CD14-positive monocyte (primary cell): ENCODE data around the gene CDC42EP4. TPM values are rescaled to one million over a fixed set of nuclear protein-coding genes. Genes with fewer than 3 reads are reported as not detected.

Experiments
- DNase-seq, 3 donors: peaks; one replicate each; pipeline ENCODE4 v3.0.0-alpha.2; 2011 to 2022
- H2AFZ ChIP-seq: 2 replicates; pipeline ENCODE4 v1.6.0; 2012; ENCODE audit warnings: mild to moderate bottlenecking, low read depth, low read length, inconsistent platforms; ENCODE audit not compliant: insufficient read depth, poor library complexity, severe bottlenecking
- H3K27ac ChIP-seq, 2 donors: 1 replicate in 1 of 2; 2 replicates in 1 of 2; pipeline ENCODE4 v1.5.1; 2012 to 2013; ENCODE audit warnings: low read length in 2 of 2, control low read depth in 1 of 2, inconsistent platforms in 1 of 2, low read depth in 1 of 2, mild to moderate bottlenecking in 1 of 2
- H3K27me3 ChIP-seq, 2 donors: one replicate each; pipeline versions ENCODE4 v1.6.0 to v1.6.1; 2011 to 2013; ENCODE audit warnings: low read length in 2 of 2; ENCODE audit not compliant: control insufficient read depth in 2 of 2, insufficient read depth in 2 of 2
- H3K36me3 ChIP-seq, 2 donors: replicated peaks in 1 of 2; 1 replicate in 1 of 2; 2 replicates in 1 of 2; pipeline versions ENCODE4 v1.5.1 to v1.6.1; 2012 to 2013; ENCODE audit warnings: low read length in 2 of 2, control low read depth in 1 of 2, inconsistent platforms in 1 of 2, mild to moderate bottlenecking in 1 of 2; ENCODE audit not compliant: insufficient read depth in 2 of 2, control insufficient read depth in 1 of 2
- H3K4me1 ChIP-seq, 2 donors: 1 replicate in 1 of 2; 2 replicates in 1 of 2; pipeline versions ENCODE4 v1.5.1 to v1.6.1; 2012 to 2013; ENCODE audit warnings: low read length in 2 of 2, control low read depth in 1 of 2, inconsistent platforms in 1 of 2, mild to moderate bottlenecking in 1 of 2, moderate library complexity in 1 of 2; ENCODE audit not compliant: insufficient read depth in 2 of 2, control insufficient read depth in 1 of 2
- H3K4me2 ChIP-seq: replicated peaks from 2 replicates; pipeline ENCODE3; 2012; ENCODE audit warnings: low read length, moderate library complexity, mild to moderate bottlenecking; ENCODE audit not compliant: poor library complexity, severe bottlenecking; ENCODE audit errors: extremely low read depth
- H3K4me3 ChIP-seq, 3 experiments: fragments of 200-600 bp in 1 of 3; sonication (generic) in 1 of 3; replicated peaks in 1 of 3; 1 replicate in 2 of 3; 2 replicates in 1 of 3; pipeline ENCODE4 v1.5.1; 2011 to 2013; ENCODE audit warnings: low read length in 3 of 3, mild to moderate bottlenecking in 3 of 3, control low read depth in 2 of 3, low read depth in 2 of 3, inconsistent platforms in 1 of 3, moderate library complexity in 1 of 3
- H3K79me2 ChIP-seq: 2 replicates; pipeline ENCODE4 v1.6.0; 2012; ENCODE audit warnings: mild to moderate bottlenecking, control low read depth, inconsistent platforms, low read length, moderate library complexity; ENCODE audit not compliant: insufficient read depth
- H3K9ac ChIP-seq: 2 replicates; pipeline ENCODE4 v1.6.0; 2017; ENCODE audit warnings: low read length, mild to moderate bottlenecking; ENCODE audit not compliant: insufficient read depth, poor library complexity, severe bottlenecking
- H3K9me3 ChIP-seq, 2 donors: replicated peaks in 1 of 2; 1 replicate in 1 of 2; 2 replicates in 1 of 2; pipeline versions ENCODE4 v1.5.1 to v1.6.1; 2012 to 2013; ENCODE audit warnings: low read length in 2 of 2, control low read depth in 1 of 2; ENCODE audit not compliant: control insufficient read depth in 1 of 2, insufficient read depth in 1 of 2
- H4K20me1 ChIP-seq: 2 replicates; pipeline ENCODE4 v1.6.0; 2012; ENCODE audit warnings: mild to moderate bottlenecking, low read length, control low read depth, moderate library complexity; ENCODE audit not compliant: insufficient read depth
- H3K27ac Mint-ChIP-seq, 7 donors: one replicate each; pipeline ENCODE4 v1.8.0; 2020; ENCODE audit warnings: mild to moderate bottlenecking in 7 of 7, mixed read lengths in 7 of 7, moderate library complexity in 6 of 7, inconsistent platforms in 2 of 7
- H3K27me3 Mint-ChIP-seq, 3 donors: one replicate each; pipeline ENCODE4 v1.8.0; 2021 to 2022; ENCODE audit warnings: low read depth in 3 of 3, mild to moderate bottlenecking in 3 of 3, mixed read lengths in 3 of 3, moderate library complexity in 3 of 3, inconsistent platforms in 1 of 3
- H3K36me3 Mint-ChIP-seq, 2 donors: one replicate each; pipeline ENCODE4 v1.8.0; 2020; ENCODE audit warnings: mixed read lengths in 2 of 2, inconsistent platforms in 1 of 2, mild to moderate bottlenecking in 1 of 2
- H3K4me1 Mint-ChIP-seq: one replicate; pipeline ENCODE4 v1.8.0; 2020; ENCODE audit warnings: mild to moderate bottlenecking, mixed read lengths
- H3K4me3 Mint-ChIP-seq, 2 donors: one replicate each; pipeline ENCODE4 v1.8.0; 2020; ENCODE audit warnings: mild to moderate bottlenecking in 2 of 2, mixed read lengths in 2 of 2, moderate library complexity in 1 of 2
- H3K9me3 Mint-ChIP-seq, 7 donors: one replicate each; pipeline ENCODE4 v1.8.0; 2020 to 2022; ENCODE audit warnings: mixed read lengths in 7 of 7, mild to moderate bottlenecking in 6 of 7, moderate library complexity in 6 of 7, inconsistent platforms in 2 of 7
- WGBS: methylation state at CpG from one replicate; pipeline ENCODE4 v1.1.5; 2013; ENCODE audit warnings: missing lambda C conversion rate; ENCODE audit not compliant: insufficient coverage; 5-methylcytosine and 5-hydroxymethylcytosine counted together
- intact Hi-C, 2 donors: fragments of 100-400 bp; cut with micrococcal nuclease; formaldehyde crosslinking; loops; one replicate each; pipeline versions ENCODE4 v1.15.0 to v1.15.1; 2023
- polyA plus RNA-seq, 3 donors: library from polyadenylated mRNA; depleted of rRNA in 1 of 3; unstranded in 2 of 3; stranded (reverse) in 1 of 3; fragments of 300-500 nt in 2 of 3; fragments of >200 nt in 1 of 3; fragmentation: Illumina TruSeq in 2 of 3; gene quantifications; 1 replicate in 2 of 3; 2 replicates in 1 of 3; pipeline ENCODE4 v1.2.3, GENCODE V29; 2012 to 2021
- TF ChIP-seq, protein P1 (sequence below): fragments of 200-600 bp; IDR thresholded peaks from one replicate; pipeline ENCODE4 v1.8.0; 2022; ENCODE audit warnings: antibody characterized with exemption, mild to moderate bottlenecking

The CDC42EP4 gene
- polyA plus RNA-seq, 3 donors, result 6.4 to 12.7 (median 6.6) TPM

GRCh38 chr17:73262676-73263642 lies 48.8 kb downstream of the CDC42EP4 start:
- H3K27ac Mint-ChIP-seq, result peak overlapping the region in 3 of 7 donors; percentile 35 to 81 (median 71)
- Histone ChIP-seq H3K79me2 (no peaks in the 10 kb centered on the region), H3K36me3 (no peaks in the 10 kb centered on the region), H4K20me1 (no peaks in the 10 kb centered on the region), H3K4me1 (no peaks in the 10 kb centered on the region), H3K27me3 (no peaks in the 10 kb centered on the region), H3K9ac (no peak overlapping the region), H2AFZ (no peak overlapping the region), H3K4me3 (no peak overlapping the region), H3K4me2 (no peak overlapping the region), H3K27ac (no peak overlapping the region), H3K9me3 (no peaks in the 10 kb centered on the region)
- no peak overlapping the region for H3K4me3 Mint-ChIP-seq
- intact Hi-C loops, result no loop called here
- H3K9me3 Mint-ChIP-seq, result peaks cover 0 to 3% (median 0%) of the 10 kb centered on the region in 7 donors
- no peaks in the 10 kb centered on the region for H3K4me1 Mint-ChIP-seq
- peaks cover 0 to 14% (median 6%) of the 10 kb centered on the region in 3 donors for H3K27me3 Mint-ChIP-seq
- DNase-seq, result no peak
- TF ChIP-seq, protein P1, sequence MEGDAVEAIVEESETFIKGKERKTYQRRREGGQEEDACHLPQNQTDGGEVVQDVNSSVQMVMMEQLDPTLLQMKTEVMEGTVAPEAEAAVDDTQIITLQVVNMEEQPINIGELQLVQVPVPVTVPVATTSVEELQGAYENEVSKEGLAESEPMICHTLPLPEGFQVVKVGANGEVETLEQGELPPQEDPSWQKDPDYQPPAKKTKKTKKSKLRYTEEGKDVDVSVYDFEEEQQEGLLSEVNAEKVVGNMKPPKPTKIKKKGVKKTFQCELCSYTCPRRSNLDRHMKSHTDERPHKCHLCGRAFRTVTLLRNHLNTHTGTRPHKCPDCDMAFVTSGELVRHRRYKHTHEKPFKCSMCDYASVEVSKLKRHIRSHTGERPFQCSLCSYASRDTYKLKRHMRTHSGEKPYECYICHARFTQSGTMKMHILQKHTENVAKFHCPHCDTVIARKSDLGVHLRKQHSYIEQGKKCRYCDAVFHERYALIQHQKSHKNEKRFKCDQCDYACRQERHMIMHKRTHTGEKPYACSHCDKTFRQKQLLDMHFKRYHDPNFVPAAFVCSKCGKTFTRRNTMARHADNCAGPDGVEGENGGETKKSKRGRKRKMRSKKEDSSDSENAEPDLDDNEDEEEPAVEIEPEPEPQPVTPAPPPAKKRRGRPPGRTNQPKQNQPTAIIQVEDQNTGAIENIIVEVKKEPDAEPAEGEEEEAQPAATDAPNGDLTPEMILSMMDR, result no peak
- H3K36me3 Mint-ChIP-seq, result no peaks in the 10 kb centered on the region
- 94% methylated on average over 5 of the region's 12 CpGs for WGBS

- H3K36me3 Mint-ChIP-seq, result no peaks in the 10 kb centered on the region
- TF ChIP-seq, protein P1, result no peak
- H3K4me1 ChIP-seq, result no peaks in the 10 kb centered on the region
- no peak overlapping the region for H3K4me3 ChIP-seq
- H3K9me3 ChIP-seq, result no peaks in the 10 kb centered on the region
- no peak for DNase-seq
- no peak overlapping the region for H3K4me2 ChIP-seq
- H3K36me3 ChIP-seq, result no peaks in the 10 kb centered on the region
- H3K27me3 Mint-ChIP-seq, result peaks cover 2 to 15% (median 6%) of the 10 kb centered on the region in 3 donors
- peak overlapping the region in 1 of 7 donors; percentile 35 for H3K27ac Mint-ChIP-seq
- H4K20me1 ChIP-seq, result no peaks in the 10 kb centered on the region
- H3K27me3 ChIP-seq, result no peaks in the 10 kb centered on the region
- H3K4me1 Mint-ChIP-seq, result no peaks in the 10 kb centered on the region
- peaks cover 0 to 3% (median 0%) of the 10 kb centered on the region in 7 donors for H3K9me3 Mint-ChIP-seq
- no peaks in the 10 kb centered on the region for H3K79me2 ChIP-seq
- 83% methylated on average over 7 of the region's 19 CpGs for WGBS
- no peak overlapping the region for H3K27ac ChIP-seq
- intact Hi-C loops, result no loop called here
- H3K4me3 Mint-ChIP-seq, result no peak overlapping the region
- no peak overlapping the region for H3K9ac ChIP-seq
- H2AFZ ChIP-seq, result no peak overlapping the region
Observed at GRCh38 chr17:73261952-73262675, 49.7 kb downstream of the CDC42EP4 start.
